Mesenchymal stem cell (in vitro differentiated cells and primary cell): ENCODE measurements around the gene IGFL1.
"Not testable (repeated sequence)": the region's sequence is repeated elsewhere in the genome, so short reads cannot be mapped to it uniquely, and the experiment has no call there.

Source experiments
- DNase-seq: peaks from one replicate; pipeline ENCODE4 v3.0.0-alpha.2; 2013
- H2AFZ ChIP-seq: one replicate; pipeline ENCODE4 v1.6.1; 2013; ENCODE audit warnings: low read depth, mild to moderate bottlenecking, control low read depth, inconsistent platforms, low read length, moderate library complexity
- H2AK5ac ChIP-seq: 2 replicates; pipeline ENCODE4 v1.6.1; 2013; ENCODE audit warnings: low read length, moderate library complexity, mild to moderate bottlenecking, inconsistent platforms; ENCODE audit not compliant: severe bottlenecking
- H2BK120ac ChIP-seq: one replicate; pipeline ENCODE4 v1.6.1; 2013; ENCODE audit warnings: low read depth, mild to moderate bottlenecking, inconsistent platforms, low read length, moderate library complexity
- H2BK12ac ChIP-seq, 2 experiments: one replicate each; pipeline ENCODE4 v1.6.1; 2013; ENCODE audit warnings: inconsistent platforms in 2 of 2, low read length in 2 of 2, mild to moderate bottlenecking in 2 of 2, moderate library complexity in 2 of 2, control low read depth in 1 of 2
- H2BK15ac ChIP-seq: one replicate; pipeline ENCODE4 v1.6.1; 2013; ENCODE audit warnings: mild to moderate bottlenecking, low read depth, inconsistent platforms; ENCODE audit not compliant: poor library complexity, severe bottlenecking
- H2BK5ac ChIP-seq: 2 replicates; pipeline ENCODE4 v1.6.1; 2013; ENCODE audit warnings: low read depth, mild to moderate bottlenecking, low read length, control low read depth, inconsistent platforms; ENCODE audit not compliant: poor library complexity, severe bottlenecking
- H3K14ac ChIP-seq, 2 experiments: one replicate each; pipeline ENCODE4 v1.6.1; 2013; ENCODE audit warnings: inconsistent platforms in 2 of 2, low read length in 2 of 2, control low read depth in 1 of 2, mild to moderate bottlenecking in 1 of 2, moderate library complexity in 1 of 2
- H3K18ac ChIP-seq, 2 experiments: one replicate each; pipeline ENCODE4 v1.6.1; 2013; ENCODE audit warnings: inconsistent platforms in 2 of 2, low read length in 2 of 2, control low read depth in 1 of 2, low read depth in 1 of 2, mild to moderate bottlenecking in 1 of 2
- H3K23ac ChIP-seq, 2 experiments: one replicate each; pipeline ENCODE4 v1.6.1; 2013; ENCODE audit warnings: inconsistent platforms in 2 of 2, low read length in 2 of 2, mild to moderate bottlenecking in 2 of 2, moderate library complexity in 2 of 2, control low read depth in 1 of 2
- H3K27ac ChIP-seq: 2 replicates; pipeline ENCODE4 v1.5.1; 2013; ENCODE audit warnings: mild to moderate bottlenecking, moderate library complexity, low read length, control low read depth, inconsistent platforms; ENCODE audit not compliant: poor library complexity, severe bottlenecking
- H3K27me3 ChIP-seq, 2 experiments: 2 replicates each; pipeline versions ENCODE4 v1.6.1 to v1.7.0; 2013; ENCODE audit warnings: low read length in 2 of 2, mild to moderate bottlenecking in 2 of 2, moderate library complexity in 2 of 2, control low read depth in 1 of 2, inconsistent platforms in 1 of 2; ENCODE audit not compliant: control insufficient read depth in 1 of 2, insufficient read depth in 1 of 2
- H3K36me3 ChIP-seq, 2 experiments: 2 replicates each; pipeline versions ENCODE4 v1.6.1 to v1.7.0; 2013; ENCODE audit warnings: low read length in 2 of 2, control low read depth in 1 of 2, inconsistent platforms in 1 of 2, low read depth in 1 of 2, mild to moderate bottlenecking in 1 of 2; ENCODE audit not compliant: insufficient read depth in 2 of 2, control insufficient read depth in 1 of 2
- H3K4ac ChIP-seq, 2 experiments: one replicate each; pipeline ENCODE4 v1.6.1; 2013; ENCODE audit warnings: inconsistent platforms in 2 of 2, low read length in 2 of 2, mild to moderate bottlenecking in 2 of 2, moderate library complexity in 2 of 2, control low read depth in 1 of 2, low read depth in 1 of 2
- H3K4me1 ChIP-seq: 2 replicates; pipeline ENCODE4 v1.6.1; 2013; ENCODE audit warnings: low read depth, low read length, control low read depth; ENCODE audit not compliant: control insufficient read depth, insufficient read depth
- H3K4me2 ChIP-seq: 2 replicates; pipeline ENCODE4 v1.6.1; 2013; ENCODE audit warnings: low read length, mild to moderate bottlenecking, inconsistent platforms; ENCODE audit not compliant: poor library complexity, severe bottlenecking
- H3K4me3 ChIP-seq, 2 experiments: 2 replicates each; pipeline versions ENCODE4 v1.5.1 to v1.7.0; 2013; ENCODE audit warnings: low read length in 2 of 2, mild to moderate bottlenecking in 2 of 2, control low read depth in 1 of 2, low read depth in 1 of 2; ENCODE audit not compliant: insufficient read depth in 1 of 2
- H3K79me1 ChIP-seq: replicated peaks from 2 replicates; pipeline ENCODE4 v1.6.1; 2013; ENCODE audit warnings: mild to moderate bottlenecking, control low read depth, low read length, inconsistent platforms; ENCODE audit not compliant: poor library complexity, severe bottlenecking
- H3K9ac ChIP-seq: 2 replicates; pipeline ENCODE4 v1.7.0; 2013; ENCODE audit warnings: mild to moderate bottlenecking, low read length, moderate library complexity
- H3K9me3 ChIP-seq: 2 replicates; pipeline ENCODE4 v1.7.0; 2013; ENCODE audit warnings: mild to moderate bottlenecking, low read length; ENCODE audit not compliant: control insufficient read depth
- H4K8ac ChIP-seq: one replicate; pipeline ENCODE4 v1.6.1; 2013; ENCODE audit warnings: inconsistent platforms, mild to moderate bottlenecking, low read length, moderate library complexity
- H4K91ac ChIP-seq: one replicate; pipeline ENCODE4 v1.6.1; 2013; ENCODE audit warnings: mild to moderate bottlenecking, low read length, inconsistent platforms
- WGBS: methylation state at CpG from one replicate; pipeline ENCODE4 v1.1.7; 2013; ENCODE audit warnings: mixed read lengths; 5-methylcytosine and 5-hydroxymethylcytosine counted together

Gene IGFL1

DNA sequence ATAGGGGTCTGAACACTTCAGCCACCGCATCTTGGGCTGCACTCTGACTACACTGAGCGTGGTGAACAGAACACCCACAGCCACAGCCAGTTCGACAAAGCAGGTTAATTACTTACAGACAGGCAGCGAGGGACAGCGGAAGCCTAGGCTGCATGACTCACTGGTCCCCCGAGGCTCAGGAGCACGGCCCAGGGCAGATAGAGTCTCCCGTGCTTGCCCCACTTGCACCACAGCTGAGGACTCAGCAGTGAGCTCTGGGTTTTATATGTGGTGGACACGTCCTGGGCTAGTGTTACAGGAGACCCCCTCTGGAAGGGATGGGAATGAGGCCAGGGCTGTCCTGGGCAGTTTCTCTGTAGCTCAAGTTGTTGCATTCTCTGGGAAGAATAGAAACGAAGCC is 5.8 kb upstream of the IGFL1 start:
- not testable (repeated sequence) for H2BK15ac ChIP-seq, H3K27ac ChIP-seq, H3K4me3 ChIP-seq, H3K9me3 ChIP-seq, H3K36me3 ChIP-seq, H3K79me1 ChIP-seq, H3K18ac ChIP-seq, H2BK120ac ChIP-seq, DNase-seq, H2BK12ac ChIP-seq, H3K14ac ChIP-seq, H2AK5ac ChIP-seq, H3K9ac ChIP-seq, H2BK5ac ChIP-seq, H3K23ac ChIP-seq, H4K91ac ChIP-seq, H4K8ac ChIP-seq, H3K4ac ChIP-seq, H2AFZ ChIP-seq
- WGBS = 56% methylated on average over 8 of the region's 10 CpGs
- Histone ChIP-seq H3K27me3 (peaks cover 43 to 75% of the 10 kb centered on the region in 2 experiments), H3K4me2 (peak overlapping the region; percentile 37), H3K4me1 (peaks cover 25% of the 10 kb centered on the region)

DNA sequence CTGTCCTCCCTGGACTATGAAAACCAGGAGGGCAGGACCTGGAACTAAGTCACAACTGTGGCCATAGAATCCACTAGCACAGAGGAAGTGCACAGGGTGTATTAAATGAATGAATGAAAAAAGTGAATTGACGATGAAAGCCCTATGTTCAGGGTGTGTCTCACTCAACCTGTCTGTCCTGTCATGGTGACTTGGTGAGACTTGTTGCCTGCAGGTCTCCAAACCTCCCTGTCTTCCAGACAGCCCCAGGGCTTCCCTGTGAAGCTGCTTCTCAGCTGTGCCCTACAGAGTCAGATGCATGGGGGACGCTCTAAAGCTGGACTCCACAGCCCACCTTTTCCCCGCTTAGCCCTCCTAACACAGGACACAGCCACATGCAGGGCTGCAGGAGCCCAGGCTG is 4.8 kb upstream of the IGFL1 start:
- no peaks in the 10 kb centered on the region for H3K36me3 ChIP-seq
- H3K9me3 ChIP-seq = no peaks in the 10 kb centered on the region
- H2AFZ ChIP-seq = no peak overlapping the region
- H2AK5ac ChIP-seq = no peak overlapping the region
- H2BK120ac ChIP-seq = no peak overlapping the region
- H3K27me3 ChIP-seq = peaks cover 48 to 75% of the 10 kb centered on the region in 2 experiments
- no peak overlapping the region for H4K8ac ChIP-seq
- no peak overlapping the region for H2BK12ac ChIP-seq
- H3K79me1 ChIP-seq = no peaks in the 10 kb centered on the region
- H3K23ac ChIP-seq = no peak overlapping the region
- no peak for DNase-seq
- WGBS = 90% methylated on average over 3 of the region's 3 CpGs
- H2BK15ac ChIP-seq = no peak overlapping the region
- H3K27ac ChIP-seq = no peak overlapping the region
- H3K4me1 ChIP-seq = peaks cover 25% of the 10 kb centered on the region
- H4K91ac ChIP-seq = no peak overlapping the region
- H3K9ac ChIP-seq = no peak overlapping the region
- H3K4ac ChIP-seq = no peak overlapping the region
- no peak overlapping the region for H3K4me2 ChIP-seq
- H3K18ac ChIP-seq = no peak overlapping the region
- no peak overlapping the region for H2BK5ac ChIP-seq
- no peak overlapping the region for H3K14ac ChIP-seq
- no peak overlapping the region for H3K4me3 ChIP-seq

- Histone ChIP-seq H3K9ac (no peak overlapping the region), H4K8ac (no peak overlapping the region), H3K4ac (no peak overlapping the region), H3K79me1 (no peaks in the 10 kb centered on the region), H2BK12ac (no peak overlapping the region), H3K27ac (no peak overlapping the region), H4K91ac (no peak overlapping the region), H3K36me3 (no peaks in the 10 kb centered on the region), H2BK15ac (no peak overlapping the region), H3K4me3 (no peak overlapping the region), H3K14ac (no peak overlapping the region), H2BK5ac (no peak overlapping the region), H3K23ac (no peak overlapping the region), H3K27me3 (peaks cover 48 to 74% of the 10 kb centered on the region in 2 experiments), H3K18ac (no peak overlapping the region), H2AK5ac (no peak overlapping the region), H3K4me2 (no peak overlapping the region), H3K4me1 (peaks cover 25% of the 10 kb centered on the region), H2BK120ac (no peak overlapping the region), H3K9me3 (no peaks in the 10 kb centered on the region), H2AFZ (no peak overlapping the region)
- peak; percentile 5 for DNase-seq
- WGBS = 62% methylated on average over 3 of the region's 5 CpGs
These were observed 4.0 kb upstream of the IGFL1 start for GRCh38 chr19:46225558-46226004.

DNA sequence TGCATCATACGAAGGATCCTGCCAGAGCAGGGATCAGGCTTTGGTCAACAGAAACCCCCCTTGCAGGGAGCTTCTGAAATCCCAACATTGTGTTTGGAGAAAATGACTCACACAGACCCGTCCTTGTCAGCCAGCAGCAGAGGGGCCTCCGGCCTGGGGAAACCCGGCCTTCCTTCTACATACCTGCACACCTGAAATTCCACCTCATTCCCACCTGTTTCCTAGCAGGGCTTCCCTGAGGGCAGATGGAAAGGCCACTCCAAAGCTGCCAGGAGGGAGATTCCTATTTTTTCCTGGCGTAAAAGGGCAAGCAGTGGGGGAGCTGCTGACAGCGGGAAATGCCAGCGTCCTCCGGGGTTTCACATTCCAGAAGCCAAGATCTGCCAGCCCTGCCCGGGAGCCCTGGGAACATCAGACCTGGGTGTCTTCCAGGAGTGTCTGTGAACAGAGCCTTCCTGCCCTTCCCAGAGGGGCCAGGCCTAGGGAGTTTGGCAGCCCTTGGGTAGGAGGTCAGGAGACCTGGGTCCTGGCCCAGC is 3.0 kb upstream of the IGFL1 start:
- H2BK5ac ChIP-seq = no peak overlapping the region
- no peak overlapping the region for H2BK15ac ChIP-seq
- no peak overlapping the region for H3K18ac ChIP-seq
- H3K79me1 ChIP-seq = no peaks in the 10 kb centered on the region
- no peak overlapping the region for H2BK120ac ChIP-seq
- H3K27me3 ChIP-seq = peaks cover 50 to 77% of the 10 kb centered on the region in 2 experiments
- no peak overlapping the region for H2AFZ ChIP-seq
- H4K8ac ChIP-seq = no peak overlapping the region
- no peak overlapping the region for H4K91ac ChIP-seq
- no peak overlapping the region for H3K27ac ChIP-seq
- no peaks in the 10 kb centered on the region for H3K36me3 ChIP-seq
- no peak overlapping the region for H2AK5ac ChIP-seq
- 84% methylated on average over 9 of the region's 9 CpGs for WGBS
- H3K4me3 ChIP-seq = no peak overlapping the region
- H3K4me2 ChIP-seq = no peak overlapping the region
- no peaks in the 10 kb centered on the region for H3K9me3 ChIP-seq
- H3K23ac ChIP-seq = no peak overlapping the region
- no peak overlapping the region for H3K4ac ChIP-seq
- H3K9ac ChIP-seq = no peak overlapping the region
- H3K4me1 ChIP-seq = peaks cover 22% of the 10 kb centered on the region
- H3K14ac ChIP-seq = no peak overlapping the region
- DNase-seq = no peak
- H2BK12ac ChIP-seq = no peak overlapping the region
